Mucosa of rectum (tissue), 2 donors: Measurements from ENCODE around the gene FAS.
"Not testable (repeated sequence)": the region's sequence is repeated elsewhere in the genome, so short reads cannot be mapped to it uniquely, and the experiment has no call there.

Experiments used
- H3K27ac ChIP-seq, 2 donors: one replicate each; pipeline ENCODE4 v1.7.0; 2013; ENCODE audit warnings: inconsistent platforms in 2 of 2, low read depth in 2 of 2, low read length in 2 of 2
- H3K27me3 ChIP-seq, 2 donors: one replicate each; pipeline ENCODE4 v1.7.0; 2013; ENCODE audit warnings: low read length in 2 of 2; ENCODE audit not compliant: control insufficient read depth in 2 of 2, insufficient read depth in 2 of 2
- H3K36me3 ChIP-seq, 2 donors: one replicate each; pipeline ENCODE4 v1.7.0; 2013; ENCODE audit warnings: low read length in 2 of 2; ENCODE audit not compliant: control insufficient read depth in 2 of 2, insufficient read depth in 2 of 2
- H3K4me1 ChIP-seq, 2 donors: one replicate each; pipeline ENCODE4 v1.7.0; 2013; ENCODE audit warnings: low read length in 2 of 2, mild to moderate bottlenecking in 1 of 2; ENCODE audit not compliant: control insufficient read depth in 2 of 2, insufficient read depth in 2 of 2
- H3K4me3 ChIP-seq, 2 donors: one replicate each; pipeline ENCODE4 v1.7.0; 2013; ENCODE audit warnings: low read length in 2 of 2
- H3K9ac ChIP-seq, 2 donors: one replicate each; pipeline ENCODE4 v1.7.0; 2013; ENCODE audit warnings: low read length in 2 of 2, low read depth in 1 of 2, mild to moderate bottlenecking in 1 of 2
- H3K9me3 ChIP-seq, 2 donors: one replicate each; pipeline ENCODE4 v1.7.0; 2013; ENCODE audit warnings: low read length in 2 of 2; ENCODE audit not compliant: control insufficient read depth in 2 of 2
- donor health status: healthy.
- donor health status: Normal muscosa, but diverticular disease.

Gene FAS

DNA sequence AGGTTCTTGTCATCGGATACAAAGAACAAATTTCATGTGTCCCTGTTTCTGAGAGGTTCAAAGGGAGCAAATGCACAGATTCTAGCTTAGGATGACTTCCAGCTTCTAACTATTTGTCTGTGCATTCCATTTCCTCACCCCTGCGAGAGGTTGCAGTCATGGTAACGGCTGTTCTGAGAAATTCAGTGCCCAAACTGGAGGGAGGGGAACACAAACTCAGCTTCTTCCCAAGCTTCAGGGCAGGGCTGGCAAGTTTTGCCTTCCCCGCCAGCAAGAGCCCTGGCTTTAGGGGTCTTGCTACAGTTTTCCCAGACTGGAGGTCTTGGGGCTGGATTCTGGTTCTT, 11.1 kb downstream of the FAS start:
- H3K27me3 ChIP-seq, result no peaks in the 10 kb centered on the region
- H3K9ac ChIP-seq, result no peak overlapping the region
- H3K36me3 ChIP-seq, result peaks cover 0 to 8% of the 10 kb centered on the region in 2 donors
- peaks cover 5 to 27% of the 10 kb centered on the region in 2 donors for H3K4me1 ChIP-seq
- peak overlapping the region in 1 of 2 donors; percentile 49 for H3K27ac ChIP-seq
- no peaks in the 10 kb centered on the region for H3K9me3 ChIP-seq
- no peak overlapping the region for H3K4me3 ChIP-seq

DNA sequence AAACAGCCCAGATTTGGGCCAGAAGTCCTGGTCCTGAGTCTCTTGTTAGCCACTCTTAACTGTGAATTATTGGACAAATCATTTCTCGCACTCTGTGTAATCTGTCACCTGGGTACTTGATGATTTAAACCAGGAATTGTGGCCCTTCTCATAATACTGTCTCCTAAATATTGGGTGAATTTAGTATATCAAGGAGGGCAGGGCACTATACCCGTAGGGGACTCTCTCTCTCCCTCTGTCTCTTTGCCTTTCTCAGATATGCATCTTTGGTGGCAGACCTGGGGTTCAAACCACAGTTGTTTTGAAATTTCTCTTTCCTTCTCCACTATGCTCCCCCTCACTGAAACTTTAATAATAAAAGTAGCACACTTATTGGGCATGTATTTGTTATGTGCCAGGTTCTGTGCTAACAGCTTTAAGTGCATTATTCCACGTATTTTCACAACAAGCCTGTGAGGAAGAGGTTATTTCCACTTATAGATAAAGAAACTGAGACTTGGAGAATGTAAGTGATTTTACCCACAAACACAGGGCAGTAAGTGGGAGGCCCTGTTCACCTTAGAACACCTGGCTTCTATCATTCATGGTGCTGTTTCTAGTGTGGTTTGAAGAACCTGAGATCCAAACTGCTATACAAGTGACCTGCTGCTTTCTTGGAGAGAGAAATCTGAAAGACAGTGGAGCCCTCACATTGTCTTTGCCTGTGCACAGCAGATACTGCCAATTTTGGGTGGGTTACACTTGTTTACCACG, 11.8 kb downstream of the FAS start:
- Histone ChIP-seq H3K9ac (no peak overlapping the region), H3K27me3 (no peaks in the 10 kb centered on the region), H3K9me3 (no peaks in the 10 kb centered on the region), H3K27ac (peak overlapping the region in 1 of 2 donors; percentile 18), H3K36me3 (peaks cover 0 to 8% of the 10 kb centered on the region in 2 donors), H3K4me1 (peaks cover 0 to 27% of the 10 kb centered on the region in 2 donors), H3K4me3 (no peak overlapping the region)

DNA sequence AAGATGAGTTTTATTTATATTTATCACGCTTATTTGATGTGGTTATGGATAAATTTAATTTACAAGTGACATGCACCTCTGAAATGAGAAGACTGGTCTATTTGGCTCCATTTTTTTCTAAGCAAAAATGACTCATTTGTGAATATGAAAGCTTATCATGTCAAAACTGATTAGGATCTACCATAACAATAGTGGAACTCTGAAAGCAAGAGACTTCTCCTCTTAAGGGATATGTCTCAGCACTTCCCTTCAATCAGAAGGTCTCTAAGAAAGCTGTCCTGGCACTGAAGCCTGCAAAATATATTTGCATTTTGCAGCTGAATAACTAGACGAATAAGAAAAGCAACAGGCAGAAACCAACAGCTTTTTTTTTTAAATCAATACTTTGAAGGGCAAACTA, 12.7 kb downstream of the FAS start:
- Histone ChIP-seq H3K9ac (no peak overlapping the region), H3K36me3 (peaks cover 0 to 9% of the 10 kb centered on the region in 2 donors), H3K4me1 (peaks cover 4 to 35% of the 10 kb centered on the region in 2 donors), H3K27ac (no peak overlapping the region), H3K27me3 (no peaks in the 10 kb centered on the region), H3K9me3 (no peaks in the 10 kb centered on the region), H3K4me3 (no peak overlapping the region)

DNA sequence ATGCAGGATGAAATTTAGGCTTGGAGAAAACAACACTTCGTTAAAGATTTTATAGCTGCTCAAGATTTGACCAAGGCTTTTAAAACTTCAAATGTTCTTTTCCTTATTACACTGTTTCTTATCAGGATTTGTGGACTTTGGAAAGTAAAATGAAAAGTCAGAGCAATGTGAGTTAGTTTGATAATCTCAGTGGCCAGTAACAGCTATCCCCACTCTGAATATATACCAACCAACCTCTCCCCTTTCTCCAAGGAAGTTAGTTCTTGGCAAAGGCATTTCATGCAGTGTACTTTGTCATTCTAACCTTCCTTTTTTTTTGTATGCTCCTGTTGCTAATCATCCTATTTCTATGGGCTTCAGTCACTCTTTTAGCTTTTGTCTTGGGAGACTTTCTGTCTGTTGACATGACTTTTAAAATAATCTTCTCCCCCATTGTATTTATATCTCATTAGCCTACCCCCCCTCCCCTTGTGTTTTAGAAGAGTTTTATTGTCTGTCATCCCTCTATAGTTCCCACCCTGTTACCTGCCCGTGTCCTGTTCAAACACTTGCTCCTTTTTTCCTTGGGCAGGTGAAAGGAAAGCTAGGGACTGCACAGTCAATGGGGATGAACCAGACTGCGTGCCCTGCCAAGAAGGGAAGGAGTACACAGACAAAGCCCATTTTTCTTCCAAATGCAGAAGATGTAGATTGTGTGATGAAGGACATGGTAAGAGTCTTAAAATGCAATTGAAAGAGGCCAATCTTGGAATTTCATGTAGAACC, 16.7 kb downstream of the FAS start:
- no peaks in the 10 kb centered on the region for H3K27me3 ChIP-seq
- H3K9ac ChIP-seq, result no peak overlapping the region
- H3K9me3 ChIP-seq, result no peaks in the 10 kb centered on the region
- peak overlapping the region; percentile 19 to 35 for H3K4me3 ChIP-seq
- H3K27ac ChIP-seq, result peak overlapping the region; percentile 61 to 78
- H3K36me3 ChIP-seq, result peaks cover 25 to 41% of the 10 kb centered on the region in 2 donors
- peaks cover 9 to 31% of the 10 kb centered on the region in 2 donors for H3K4me1 ChIP-seq

DNA sequence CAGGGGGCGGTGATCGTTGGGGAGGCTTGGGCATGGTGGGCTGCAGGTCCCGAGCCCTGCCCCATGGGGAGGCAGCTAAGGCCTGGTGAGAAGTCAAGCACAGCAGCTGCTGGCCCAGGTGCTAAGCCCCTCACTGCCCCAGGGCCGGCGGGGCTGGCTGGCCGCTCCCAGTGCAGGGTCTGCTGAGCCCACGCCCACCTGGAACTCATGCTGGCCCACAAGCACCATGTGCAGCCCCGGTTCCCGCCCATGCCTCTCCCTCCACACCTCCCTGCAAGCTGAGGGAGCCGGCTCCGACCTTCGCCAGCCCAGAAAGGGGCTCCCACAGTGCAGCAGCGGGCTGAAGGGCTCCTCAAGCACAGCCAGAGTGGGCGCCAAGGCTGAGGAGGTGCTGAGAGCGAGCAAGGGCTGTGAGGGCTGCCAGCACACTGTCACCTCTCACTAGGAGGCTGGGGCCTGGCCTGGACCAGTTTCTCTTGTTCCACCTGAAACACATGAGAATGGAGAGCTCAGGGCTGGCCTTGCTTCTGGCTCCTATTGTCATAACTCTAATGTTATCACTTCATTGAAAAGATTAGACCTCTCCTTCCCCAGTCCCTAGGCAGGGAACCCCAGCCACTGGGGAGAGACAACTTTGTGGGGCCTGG, 28.2 kb downstream of the FAS start:
- not testable (repeated sequence) for H3K27ac ChIP-seq, H3K9me3 ChIP-seq, H3K4me3 ChIP-seq, H3K27me3 ChIP-seq, H3K4me1 ChIP-seq, H3K9ac ChIP-seq
- H3K36me3 ChIP-seq, result peaks cover 35 to 36% of the 10 kb centered on the region in 2 donors

DNA sequence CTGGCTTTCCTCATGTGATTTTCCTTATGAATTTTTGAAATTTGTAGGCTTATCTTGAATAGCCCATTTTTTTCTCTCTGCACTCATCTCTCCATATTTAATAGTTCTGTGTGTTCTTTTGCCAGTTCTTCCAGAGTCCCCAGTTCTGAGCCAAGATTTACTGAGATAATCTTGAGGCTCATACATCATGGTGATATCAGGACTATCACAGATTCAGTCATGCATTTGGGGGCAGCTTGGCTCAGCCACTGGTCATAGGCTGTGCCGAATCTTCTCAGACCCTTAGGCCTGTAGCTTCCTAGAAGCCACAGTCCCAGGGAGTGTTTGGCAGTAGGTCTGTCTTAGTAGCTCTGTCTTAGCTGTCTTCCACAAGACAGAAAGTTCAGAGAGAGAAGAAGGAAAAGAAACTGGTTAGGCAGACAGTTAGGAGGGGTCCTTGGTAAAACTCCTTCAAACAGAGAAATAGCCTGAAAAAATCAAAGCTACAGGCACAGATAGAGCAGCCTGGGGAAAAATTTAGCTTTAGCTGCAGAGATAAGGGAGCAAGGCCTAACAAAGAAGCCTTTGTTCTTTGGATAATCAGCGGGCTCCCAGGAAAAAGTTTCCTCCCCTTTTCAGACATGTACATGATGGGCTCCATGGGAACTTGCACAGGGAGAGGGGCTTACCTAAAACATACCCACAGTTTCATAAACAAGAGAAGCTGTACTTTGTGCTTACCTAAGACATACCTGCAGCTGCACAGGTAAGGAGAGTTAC, 29.1 kb downstream of the FAS start:
- no peaks in the 10 kb centered on the region for H3K4me1 ChIP-seq
- H3K27me3 ChIP-seq, result no peaks in the 10 kb centered on the region
- no peak overlapping the region for H3K27ac ChIP-seq
- peaks cover 0 to 4% of the 10 kb centered on the region in 2 donors for H3K9me3 ChIP-seq
- no peak overlapping the region for H3K9ac ChIP-seq
- H3K4me3 ChIP-seq, result no peak overlapping the region
- peaks cover 30 to 31% of the 10 kb centered on the region in 2 donors for H3K36me3 ChIP-seq

DNA sequence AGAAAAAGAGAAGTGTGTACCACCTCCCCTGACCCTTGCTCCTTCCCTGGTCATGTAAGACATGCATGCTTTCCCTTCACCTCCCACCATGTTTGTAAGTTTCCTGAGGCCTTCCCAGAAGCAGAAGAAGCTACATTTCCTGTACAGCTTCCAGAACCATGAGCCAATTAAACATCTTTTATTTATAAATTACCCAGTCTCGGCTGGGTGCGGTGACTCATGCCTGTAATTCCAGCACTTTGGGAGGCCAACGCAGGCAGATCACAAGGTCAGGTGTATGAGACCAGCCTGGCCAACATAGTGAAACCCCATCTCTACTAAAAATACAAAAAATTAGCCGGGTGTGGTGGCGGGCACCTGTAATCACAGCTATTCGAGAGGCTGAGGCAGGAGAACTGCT, 30.9 kb downstream of the FAS start:
- H3K4me3 ChIP-seq, H3K9ac ChIP-seq, H3K27me3 ChIP-seq, H3K9me3 ChIP-seq, H3K4me1 ChIP-seq, H3K27ac ChIP-seq: not testable (repeated sequence)
- H3K36me3 ChIP-seq, result peaks cover 20 to 23% of the 10 kb centered on the region in 2 donors

DNA sequence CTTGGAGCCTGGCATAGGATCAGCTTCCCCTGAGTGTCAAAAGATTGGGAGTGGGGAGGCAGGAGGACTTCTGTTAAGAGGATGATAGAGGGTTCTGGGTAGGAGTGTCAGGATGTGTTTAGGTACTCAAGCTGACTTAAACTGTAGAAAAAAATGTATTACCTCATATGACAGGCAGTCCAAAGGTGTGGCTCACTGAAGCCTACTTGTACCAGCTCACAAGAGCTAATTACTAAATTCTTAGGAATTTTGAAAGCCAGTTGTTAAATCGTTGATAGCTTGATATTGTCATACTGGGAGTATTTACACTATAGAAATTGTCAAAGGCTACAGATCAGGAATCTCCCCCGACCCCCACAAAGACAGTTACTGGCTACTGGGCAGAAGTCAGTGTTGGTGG, 32.1 kb downstream of the FAS start:
- no peaks in the 10 kb centered on the region for H3K4me1 ChIP-seq
- peaks cover 0 to 4% of the 10 kb centered on the region in 2 donors for H3K9me3 ChIP-seq
- peaks cover 20 to 22% of the 10 kb centered on the region in 2 donors for H3K36me3 ChIP-seq
- H3K27me3 ChIP-seq, result no peaks in the 10 kb centered on the region
- no peak overlapping the region for H3K9ac ChIP-seq
- no peak overlapping the region for H3K4me3 ChIP-seq
- no peak overlapping the region for H3K27ac ChIP-seq

DNA sequence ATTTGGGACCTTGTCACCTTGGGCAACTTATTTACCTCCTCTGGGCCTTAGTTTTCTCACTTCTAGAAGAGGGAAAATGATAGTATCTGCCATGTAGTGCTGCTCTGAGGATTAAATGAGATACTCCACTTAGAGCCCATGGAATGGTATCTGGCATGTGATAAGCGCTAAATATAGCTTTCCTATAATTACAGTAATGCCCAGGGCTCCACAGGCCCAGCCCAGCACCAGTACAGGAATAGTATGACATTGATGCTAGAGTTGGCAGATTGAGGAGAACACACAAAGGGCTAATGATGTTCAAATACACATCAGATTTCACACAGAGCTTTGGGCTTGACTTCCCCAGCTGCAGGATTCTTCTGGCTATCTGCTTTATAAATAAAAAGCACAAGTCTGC, 34.9 kb downstream of the FAS start:
- Histone ChIP-seq H3K9ac (no peak overlapping the region), H3K27ac (no peak overlapping the region), H3K4me3 (no peak overlapping the region), H3K4me1 (no peaks in the 10 kb centered on the region), H3K9me3 (peaks cover 0 to 2% of the 10 kb centered on the region in 2 donors), H3K36me3 (peaks cover 4% of the 10 kb centered on the region in 2 donors), H3K27me3 (no peaks in the 10 kb centered on the region)
